Right ventricle myocardium superior (tissue), 1 donor: ENCODE measurements around the gene IL20RB. TPM values are rescaled to one million over a fixed set of nuclear protein-coding genes. Genes with fewer than 3 reads are reported as not detected.

Source experiments
- ATAC-seq: fragments of 200-7000 bp; cut with Tn5 transposase; one replicate; pipeline ENCODE4 v1.9.1; 2020; ENCODE audit warnings: mild to moderate bottlenecking; ENCODE audit not compliant: poor library complexity
- DNase-seq: peaks from one replicate; pipeline ENCODE4 v3.0.0-alpha.2; 2020
- intact Hi-C: fragments of 100-400 bp; cut with DNase I; formaldehyde crosslinking; loops from one replicate; pipeline ENCODE4 v1.11.2; 2022
- long read RNA-seq: library from polyadenylated mRNA; unstranded; transcript quantifications from one replicate; pipeline ENCODE4 v2.0.0, GENCODE V29; 2021
- total RNA-seq: library from RNA; stranded (reverse); fragmentation: NEBNext Ultra II Directional; extraction: Animal tissue kit (Norgen Biotek cat#: 25700); gene quantifications from one replicate; pipeline ENCODE4 v1.2.1, GENCODE V29; 2021
- donor health status: DM: no; HTN: yes; CAD: no; lungs with severe emphysema.

Gene IL20RB
- 0.35 TPM for total RNA-seq
- long read RNA-seq: 0 reads

DNA sequence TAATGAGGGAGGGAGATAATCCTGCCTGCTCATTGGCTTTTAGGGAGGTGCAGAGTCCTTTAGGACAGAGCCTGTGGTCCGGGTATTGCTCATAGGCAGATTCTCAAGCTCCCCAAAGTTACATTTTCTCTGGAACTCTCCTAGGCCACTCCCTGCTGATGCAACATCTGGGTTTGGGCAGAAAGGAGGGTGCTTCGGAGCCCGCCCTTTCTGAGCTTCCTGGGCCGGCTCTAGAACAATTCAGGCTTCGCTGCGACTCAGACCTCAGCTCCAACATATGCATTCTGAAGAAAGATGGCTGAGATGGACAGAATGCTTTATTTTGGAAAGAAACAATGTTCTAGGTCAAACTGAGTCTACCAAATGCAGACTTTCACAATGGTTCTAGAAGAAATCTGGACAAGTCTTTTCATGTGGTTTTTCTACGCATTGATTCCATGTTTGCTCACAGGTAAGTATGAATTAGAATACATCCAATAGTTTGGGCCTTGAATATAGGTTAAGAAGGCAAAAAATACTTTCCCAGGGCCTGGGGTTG, at the start of gene IL20RB:
Gene IL20RB, plus strand, starts transcription at position 233 of the 538 bp plus-strand sequence. Its CDS starts 131 bp downstream, at position 364.
- ATAC-seq (no peak), DNase-seq (no peak)
- intact Hi-C loops: no loop called here

- intact Hi-C loops: no loop called here
- DNase-seq (no peak), ATAC-seq (no peak)
Measured at GRCh38 chr3:136908297-136908696, 49.5 kb upstream of the IL20RB start.

DNA sequence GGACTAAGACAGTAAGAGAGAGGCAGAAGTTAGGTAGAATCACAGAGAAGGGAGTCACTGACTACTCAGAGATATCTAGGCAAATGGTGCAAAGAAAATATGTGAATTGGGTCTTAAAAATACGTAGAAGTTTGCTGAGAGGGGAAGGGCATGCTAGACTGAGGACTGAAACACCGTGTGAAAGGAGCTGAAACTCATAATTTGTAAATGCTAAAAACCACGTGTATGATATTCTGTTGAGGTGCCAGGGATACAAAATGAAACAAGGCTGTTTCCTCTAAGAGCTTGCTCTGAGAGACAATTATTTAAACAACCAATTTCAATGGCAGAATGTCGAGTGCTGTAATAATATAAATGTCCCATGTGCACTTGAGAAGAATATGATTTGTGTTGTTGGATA, 48.6 kb upstream of the IL20RB start:
- intact Hi-C loops: no loop called here
- no peak for ATAC-seq
- no peak for DNase-seq

DNA sequence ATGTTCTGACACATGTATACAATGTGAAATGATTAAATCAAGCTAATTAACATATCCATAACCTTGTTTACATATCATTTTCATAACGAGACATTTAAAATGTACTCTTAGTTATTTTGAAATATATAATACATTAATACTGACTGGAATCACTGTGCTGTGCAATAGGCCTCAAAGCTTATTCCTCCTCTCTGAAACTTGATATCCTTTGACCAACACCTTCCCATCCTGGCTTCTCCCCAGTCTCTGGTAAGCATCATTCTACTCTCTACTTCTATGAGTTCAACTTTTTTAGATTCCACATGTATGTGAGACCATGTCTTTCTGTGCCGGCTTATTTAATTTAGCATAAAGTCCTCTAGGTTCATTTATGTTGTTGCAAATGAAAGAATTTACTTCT, 47.1 kb upstream of the IL20RB start:
- intact Hi-C loops: no loop called here
- no peak for ATAC-seq
- DNase-seq: no peak

- DNase-seq (no peak), ATAC-seq (no peak)
- intact Hi-C loops: no loop called here
Measured at GRCh38 chr3:136913168-136913567, 44.6 kb upstream of the IL20RB start.

GRCh38 chr3:136914739-136915138, 43.0 kb upstream of the IL20RB start:
- no peak for ATAC-seq
- intact Hi-C loops: no loop called here

GRCh38 chr3:136916223-136916622, 41.6 kb upstream of the IL20RB start:
- no peak for DNase-seq
- no peak for ATAC-seq
- intact Hi-C loops: no loop called here

More at GRCh38 chr3:136914739-136915138, 43.0 kb upstream of the IL20RB start:
- no peak for DNase-seq

DNA sequence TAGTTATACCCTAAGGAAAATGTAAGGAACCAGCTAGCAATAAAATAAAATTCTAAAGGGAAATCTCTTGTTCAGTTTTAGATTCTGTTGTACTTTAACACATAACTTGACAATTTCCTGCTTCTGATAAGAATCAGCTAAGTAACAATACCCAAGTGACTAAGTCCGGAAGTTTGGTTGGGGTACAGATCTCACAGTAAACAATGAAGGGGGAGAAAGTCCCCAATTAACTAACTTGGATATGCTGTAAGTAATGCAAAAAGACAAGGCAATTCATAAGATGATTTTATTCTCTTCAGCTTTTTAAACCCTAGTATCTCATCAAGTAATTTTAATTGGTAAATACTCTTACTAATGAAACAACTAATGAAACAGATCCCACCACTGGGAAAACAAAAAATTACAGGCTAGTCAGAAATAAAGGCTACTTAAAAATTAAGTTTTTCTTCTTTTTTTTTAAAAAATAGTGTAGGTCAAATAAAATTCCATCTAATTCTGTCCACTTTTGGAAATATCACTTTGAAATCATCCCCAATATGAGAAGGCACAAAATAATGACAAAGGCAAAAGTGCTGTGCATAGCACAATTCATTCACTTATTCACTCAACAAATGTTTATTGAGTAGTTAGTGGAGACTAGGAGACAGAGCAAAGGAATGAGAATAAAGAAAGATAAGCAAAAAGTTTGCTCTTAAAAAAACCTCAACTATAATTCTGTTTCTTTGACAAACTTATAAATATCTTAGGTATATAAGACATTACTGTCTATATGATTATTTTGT, 37.8 kb upstream of the IL20RB start:
- no peak for DNase-seq
- intact Hi-C loops: no loop called here
- ATAC-seq: no peak

DNA sequence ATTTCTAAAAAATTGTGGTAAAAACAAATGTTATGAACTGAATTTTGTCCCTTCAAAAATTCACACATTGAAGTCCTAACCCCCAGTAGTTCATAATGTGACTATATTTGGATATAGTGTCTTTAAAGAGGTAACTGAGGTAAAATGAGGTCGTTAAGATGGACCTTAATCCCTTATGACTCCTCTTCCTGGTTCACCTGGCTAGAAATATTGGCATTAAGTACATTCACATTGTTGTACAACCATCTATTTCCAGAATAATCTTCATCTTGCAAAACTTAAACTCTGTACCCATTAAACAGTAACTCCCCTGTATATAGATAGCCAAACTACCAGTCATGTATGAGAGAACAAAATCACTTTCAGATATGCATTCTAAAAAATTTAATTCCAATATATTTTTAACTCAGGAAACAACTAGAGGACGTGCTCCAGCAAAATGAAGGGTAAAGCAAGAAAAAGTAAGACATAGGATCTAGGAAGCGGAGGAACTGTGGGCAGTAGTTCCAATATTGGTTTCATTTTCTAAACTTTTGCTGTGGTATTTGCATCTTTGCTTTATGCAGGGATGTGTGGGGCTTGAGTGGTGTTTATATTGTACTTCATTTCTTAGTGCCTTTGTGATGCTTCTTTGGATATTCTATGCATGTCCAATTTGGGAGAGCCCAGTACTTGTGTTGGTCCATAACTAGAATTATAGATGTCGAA, 36.7 kb upstream of the IL20RB start:
- ATAC-seq (no peak), DNase-seq (no peak)
- intact Hi-C loops: no loop called here

- ATAC-seq: no peak
Measured at GRCh38 chr3:136925425-136926190, 32.2 kb upstream of the IL20RB start.

GRCh38 chr3:136928240-136928639, 29.5 kb upstream of the IL20RB start:
- DNase-seq: no peak
- intact Hi-C loops: no loop called here
- no peak for ATAC-seq

More at GRCh38 chr3:136925425-136926190, 32.2 kb upstream of the IL20RB start:
- DNase-seq: no peak
- intact Hi-C loops: no loop called here

- intact Hi-C loops: loop anchor here (10.0 kb wide), 1 partner anchor 65 kb away; the partner anchor contains the start of gene NCK1
- DNase-seq (peak; percentile 61), ATAC-seq (peak; percentile 80)
Measured at GRCh38 chr3:136929977-136930670, 27.7 kb upstream of the IL20RB start.

- ATAC-seq: no peak
- DNase-seq: no peak
- intact Hi-C loops: loop anchor here (10.0 kb wide), 1 partner anchor 67 kb away; the partner anchor contains the start of gene NCK1
Measured at GRCh38 chr3:136931606-136932005, 26.2 kb upstream of the IL20RB start.

- intact Hi-C loops: loop anchor here (10.0 kb wide), 1 partner anchor 68 kb away; the partner anchor contains the start of gene NCK1
- no peak for ATAC-seq
- no peak for DNase-seq
Measured at GRCh38 chr3:136932523-136932922, 25.3 kb upstream of the IL20RB start.

GRCh38 chr3:136932978-136933772, 24.6 kb upstream of the IL20RB start:
- intact Hi-C loops: loop anchor here (10.0 kb wide), 1 partner anchor 68 kb away; the partner anchor contains the start of gene NCK1
- DNase-seq: no peak
- ATAC-seq: no peak

DNA sequence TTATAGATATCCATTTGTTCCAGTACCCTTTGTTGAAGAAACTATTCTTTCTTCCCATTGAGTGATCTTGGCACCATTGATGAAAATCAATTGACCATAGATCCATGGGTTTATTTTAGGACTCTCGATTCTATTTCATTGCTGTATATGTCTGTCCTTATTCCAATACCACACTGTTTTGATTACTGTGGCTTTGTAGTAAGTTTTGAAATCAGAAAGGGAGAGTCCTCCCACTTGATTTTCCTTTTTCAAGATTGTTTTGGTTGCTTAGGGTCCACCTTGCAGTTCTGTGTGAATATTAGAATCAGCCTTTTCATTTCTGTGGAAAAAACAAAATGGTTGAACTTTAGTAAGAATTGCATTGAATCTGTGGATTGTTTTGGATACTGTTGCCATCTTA, 20.6 kb upstream of the IL20RB start:
- DNase-seq (no peak), ATAC-seq (no peak)
- intact Hi-C loops: loop anchor here (10.0 kb wide), 1 partner anchor 72 kb away; the partner anchor contains the start of gene NCK1

DNA sequence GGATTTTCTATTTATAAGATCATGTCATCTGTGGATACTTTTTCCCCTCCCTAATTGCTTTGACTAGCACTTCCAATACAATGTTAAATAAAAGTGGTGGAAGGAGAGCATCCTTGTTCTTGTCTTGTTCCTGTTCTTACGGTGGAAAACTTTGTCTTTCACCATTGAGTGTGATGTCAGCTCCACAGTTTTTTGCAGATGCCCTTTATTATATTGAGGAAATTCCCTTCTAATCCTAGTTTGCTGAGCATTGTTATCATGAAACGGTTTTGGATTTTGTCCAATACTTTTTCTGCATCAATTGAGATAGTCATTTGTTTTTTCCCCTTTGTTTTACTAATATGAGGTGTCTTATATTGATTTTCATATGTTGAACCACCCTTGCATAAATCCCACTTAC, 19.9 kb upstream of the IL20RB start:
- no peak for ATAC-seq
- intact Hi-C loops: loop anchor here (10.0 kb wide), 1 partner anchor 73 kb away; the partner anchor contains the start of gene NCK1

More for the DNA sequence above, 19.9 kb upstream of the IL20RB start:
- DNase-seq: no peak
